ENCODE data around the gene CLSTN1.
"Not testable (repeated sequence)": the region's sequence is repeated elsewhere in the genome, so short reads cannot be mapped to it uniquely, and the experiment has no call there.

The CLSTN1 gene

DNA sequence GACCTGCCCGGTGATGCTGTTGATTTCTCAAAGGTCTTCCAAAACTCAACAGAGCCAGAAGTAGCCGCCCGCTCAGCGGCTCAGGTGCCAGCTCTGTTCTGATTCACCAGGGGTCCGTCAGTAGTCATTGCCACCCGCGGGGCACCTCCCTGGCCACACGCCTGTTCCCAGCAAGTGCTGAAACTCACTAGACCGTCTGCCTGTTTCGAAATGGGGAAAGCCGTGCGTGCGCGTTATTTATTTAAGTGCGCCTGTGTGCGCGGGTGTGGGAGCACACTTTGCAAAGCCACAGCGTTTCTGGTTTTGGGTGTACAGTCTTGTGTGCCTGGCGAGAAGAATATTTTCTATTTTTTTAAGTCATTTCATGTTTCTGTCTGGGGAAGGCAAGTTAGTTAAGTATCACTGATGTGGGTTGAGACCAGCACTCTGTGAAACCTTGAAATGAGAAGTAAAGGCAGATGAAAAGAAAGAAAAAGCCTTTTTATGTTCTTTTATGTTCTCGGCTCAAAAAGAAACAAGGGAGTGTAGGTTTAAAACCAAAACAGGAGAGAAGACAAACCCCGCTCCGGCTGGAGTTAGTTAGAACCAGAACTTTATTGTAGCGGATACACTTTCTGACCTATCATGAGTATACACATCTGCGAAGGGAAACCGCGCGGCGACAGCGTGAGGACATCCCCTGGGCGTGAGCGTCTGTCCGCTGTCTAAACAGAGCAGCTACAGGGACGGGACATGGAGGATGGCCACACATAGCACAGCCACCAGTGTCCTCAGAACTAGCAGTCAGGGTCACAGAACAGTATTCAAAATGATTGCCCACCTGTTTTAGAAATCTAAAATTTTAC lies 95.1 kb downstream of the CLSTN1 start:
- no peak for FAIRE-seq

- FAIRE-seq, result no peak
Observed at GRCh38 chr1:9726905-9727595, 96.7 kb downstream of the CLSTN1 start.

GRCh38 chr1:9726406-9726805 lies 97.4 kb downstream of the CLSTN1 start:
- no peak for FAIRE-seq

- no peak for FAIRE-seq
Observed at GRCh38 chr1:9724706-9725476, 98.9 kb downstream of the CLSTN1 start.

DNA sequence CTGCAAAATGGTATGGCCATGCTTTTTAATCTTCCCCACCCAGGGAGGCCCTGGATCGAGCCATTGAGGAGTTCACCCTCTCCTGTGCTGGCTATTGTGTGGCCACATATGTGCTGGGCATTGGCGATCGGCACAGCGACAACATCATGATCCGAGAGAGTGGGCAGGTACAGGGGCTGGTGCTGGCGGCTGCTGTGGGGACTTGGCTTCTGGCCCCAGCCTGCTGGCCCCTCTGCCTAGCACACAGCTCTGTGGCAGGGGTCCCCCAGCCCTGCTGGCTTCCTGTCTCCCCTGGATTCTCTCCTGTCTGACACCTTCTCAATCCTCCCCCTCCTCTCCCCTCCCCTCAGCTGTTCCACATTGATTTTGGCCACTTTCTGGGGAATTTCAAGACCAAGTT lies 99.8 kb downstream of the CLSTN1 start:
- no peak for FAIRE-seq

DNA sequence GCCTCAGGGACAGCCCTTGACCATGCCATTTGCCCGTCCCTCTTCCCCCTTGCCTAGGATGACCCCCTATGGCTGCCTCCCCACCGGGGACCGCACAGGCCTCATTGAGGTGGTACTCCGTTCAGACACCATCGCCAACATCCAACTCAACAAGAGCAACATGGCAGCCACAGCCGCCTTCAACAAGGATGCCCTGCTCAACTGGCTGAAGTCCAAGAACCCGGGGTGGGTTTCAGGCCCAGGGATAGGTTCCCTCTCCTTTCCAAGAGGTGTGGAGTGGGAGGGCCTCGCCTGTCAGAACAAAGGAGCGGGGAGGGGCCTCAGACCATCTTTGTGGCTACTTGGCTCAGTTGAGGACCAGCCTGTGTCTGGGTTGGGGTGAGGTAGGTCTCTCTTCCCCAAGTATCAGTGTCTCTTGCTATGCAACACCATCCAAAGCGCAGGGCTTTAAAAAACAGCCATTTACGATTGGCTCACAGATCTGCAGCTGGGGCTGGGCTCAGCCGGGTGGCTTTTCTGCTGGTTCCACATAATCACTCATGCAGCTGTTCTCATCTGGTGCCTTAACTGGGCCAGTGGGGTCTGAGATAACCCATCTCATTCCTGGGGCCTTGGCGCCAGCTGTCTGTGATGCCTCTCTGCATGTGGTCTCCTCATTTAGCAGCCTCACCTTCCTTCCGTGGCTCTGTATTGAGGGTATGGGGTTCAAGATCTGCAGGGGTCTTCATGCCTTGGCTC lies 100.5 kb downstream of the CLSTN1 start:
- no peak for FAIRE-seq

GRCh38 chr1:9722378-9722749 lies 101.4 kb downstream of the CLSTN1 start:
- FAIRE-seq, result no peak

DNA sequence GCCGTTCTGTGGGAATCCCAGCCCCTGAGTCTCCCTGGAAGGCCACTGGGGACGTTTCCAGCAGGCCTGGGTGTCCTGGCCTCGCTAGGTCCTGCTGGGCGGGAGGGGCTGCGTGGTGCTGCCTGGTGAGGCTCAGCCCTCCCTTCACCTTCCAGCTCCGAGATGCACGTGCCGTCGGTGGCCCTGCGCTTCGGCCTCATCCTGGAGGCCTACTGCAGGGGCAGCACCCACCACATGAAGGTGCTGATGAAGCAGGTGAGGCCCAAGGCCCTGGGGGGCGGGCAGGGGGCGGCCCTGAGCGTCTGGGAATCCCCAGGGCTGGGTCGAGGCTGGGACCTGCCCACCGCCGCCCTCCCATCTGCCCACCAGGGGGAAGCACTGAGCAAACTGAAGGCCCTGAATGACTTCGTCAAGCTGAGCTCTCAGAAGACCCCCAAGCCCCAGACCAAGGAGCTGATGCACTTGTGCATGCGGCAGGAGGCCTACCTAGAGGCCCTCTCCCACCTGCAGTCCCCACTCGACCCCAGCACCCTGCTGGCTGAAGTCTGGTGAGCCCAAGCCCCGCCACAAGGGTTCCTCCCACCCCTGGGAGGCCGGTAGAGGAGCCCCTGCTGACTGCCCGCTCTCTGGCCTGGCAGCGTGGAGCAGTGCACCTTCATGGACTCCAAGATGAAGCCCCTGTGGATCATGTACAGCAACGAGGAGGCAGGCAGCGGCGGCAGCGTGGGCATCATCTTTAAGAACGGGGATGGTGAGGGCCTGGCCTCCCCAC lies 102.0 kb downstream of the CLSTN1 start:
- no peak for FAIRE-seq

- FAIRE-seq, result no peak
Observed at GRCh38 chr1:9720785-9721605, 102.8 kb downstream of the CLSTN1 start.

DNA sequence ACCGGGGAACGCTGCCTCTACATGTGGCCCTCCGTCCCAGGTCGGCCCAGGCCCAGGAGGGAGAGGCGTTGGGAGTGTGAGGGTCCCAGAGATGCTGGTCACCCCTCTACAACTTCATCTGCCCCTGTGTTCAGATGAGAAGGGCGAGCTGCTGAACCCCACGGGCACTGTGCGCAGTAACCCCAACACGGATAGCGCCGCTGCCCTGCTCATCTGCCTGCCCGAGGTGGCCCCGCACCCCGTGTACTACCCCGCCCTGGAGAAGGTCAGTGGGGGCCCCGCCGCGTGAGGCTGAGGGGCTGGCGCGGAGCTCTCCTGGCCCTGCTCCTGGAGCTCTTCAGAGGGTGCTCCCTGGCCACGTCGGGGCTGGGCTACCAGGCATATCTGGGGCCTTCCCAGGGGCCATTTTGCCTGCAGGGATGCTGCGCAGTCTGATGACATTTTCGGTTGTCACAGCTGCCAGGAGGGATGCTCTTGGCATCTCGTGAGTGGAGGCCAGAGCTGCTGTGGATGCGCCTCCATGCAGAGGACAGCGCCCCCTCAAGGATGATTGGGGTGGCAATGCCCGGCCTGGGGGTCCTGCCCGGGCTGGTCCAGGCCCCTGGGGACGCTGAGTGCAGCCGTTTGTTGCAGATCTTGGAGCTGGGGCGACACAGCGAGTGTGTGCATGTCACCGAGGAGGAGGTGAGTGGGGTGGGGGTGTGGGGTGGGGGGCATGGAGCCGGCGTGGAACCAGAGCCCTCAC lies 103.6 kb downstream of the CLSTN1 start:
- no peak for FAIRE-seq

GRCh38 chr1:9718006-9718680 lies 105.6 kb downstream of the CLSTN1 start:
- no peak for FAIRE-seq

GRCh38 chr1:9717193-9718005 lies 106.4 kb downstream of the CLSTN1 start:
- no peak for FAIRE-seq

DNA sequence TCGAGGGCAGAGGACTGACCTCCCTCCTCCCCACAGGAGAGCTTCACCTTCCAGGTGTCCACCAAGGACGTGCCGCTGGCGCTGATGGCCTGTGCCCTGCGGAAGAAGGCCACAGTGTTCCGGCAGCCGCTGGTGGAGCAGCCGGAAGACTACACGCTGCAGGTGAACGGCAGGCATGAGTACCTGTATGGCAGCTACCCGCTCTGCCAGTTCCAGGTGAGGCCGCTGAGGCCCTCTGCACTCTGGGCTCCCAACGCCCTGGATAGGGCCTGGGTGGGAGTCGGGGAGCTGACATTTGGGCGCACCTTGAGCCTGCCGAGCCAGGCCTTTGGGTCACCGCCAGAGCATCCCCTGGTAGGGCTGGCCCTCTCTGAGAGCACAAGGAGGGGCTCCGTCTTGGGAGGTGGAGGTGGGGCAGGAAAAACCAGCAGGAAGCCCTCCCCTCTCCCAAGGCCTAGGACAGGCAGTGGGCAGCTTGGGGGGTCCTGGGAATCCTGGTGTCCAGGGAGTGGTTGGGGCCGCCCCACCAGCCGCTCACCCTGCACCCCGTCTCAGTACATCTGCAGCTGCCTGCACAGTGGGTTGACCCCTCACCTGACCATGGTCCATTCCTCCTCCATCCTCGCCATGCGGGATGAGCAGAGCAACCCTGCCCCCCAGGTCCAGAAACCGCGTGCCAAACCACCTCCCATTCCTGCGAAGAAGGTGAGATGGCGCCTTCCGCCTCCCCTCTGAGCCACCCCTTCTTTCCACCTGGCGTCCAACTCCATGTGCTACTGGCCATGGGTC lies 107.2 kb downstream of the CLSTN1 start:
- no peak for FAIRE-seq

DNA sequence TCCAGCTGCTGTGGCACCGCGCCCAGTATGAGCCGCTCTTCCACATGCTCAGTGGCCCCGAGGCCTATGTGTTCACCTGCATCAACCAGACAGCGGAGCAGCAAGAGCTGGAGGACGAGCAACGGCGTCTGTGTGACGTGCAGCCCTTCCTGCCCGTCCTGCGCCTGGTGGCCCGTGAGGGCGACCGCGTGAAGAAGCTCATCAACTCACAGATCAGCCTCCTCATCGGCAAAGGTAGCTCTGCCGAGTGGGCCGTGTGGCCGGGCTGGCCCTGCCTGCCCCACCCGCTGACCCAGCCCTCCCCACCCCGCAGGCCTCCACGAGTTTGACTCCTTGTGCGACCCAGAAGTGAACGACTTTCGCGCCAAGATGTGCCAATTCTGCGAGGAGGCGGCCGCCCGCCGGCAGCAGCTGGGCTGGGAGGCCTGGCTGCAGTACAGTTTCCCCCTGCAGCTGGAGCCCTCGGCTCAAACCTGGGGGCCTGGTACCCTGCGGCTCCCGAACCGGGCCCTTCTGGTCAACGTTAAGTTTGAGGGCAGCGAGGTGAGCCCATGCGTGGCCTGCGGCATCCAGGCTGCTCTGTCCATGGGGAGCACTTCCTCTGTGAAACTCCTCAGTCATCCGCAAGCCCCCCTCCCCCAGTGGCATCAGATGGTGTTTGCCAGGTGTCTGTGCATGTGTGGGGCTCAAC lies 108.1 kb downstream of the CLSTN1 start:
- FAIRE-seq, result no peak

DNA sequence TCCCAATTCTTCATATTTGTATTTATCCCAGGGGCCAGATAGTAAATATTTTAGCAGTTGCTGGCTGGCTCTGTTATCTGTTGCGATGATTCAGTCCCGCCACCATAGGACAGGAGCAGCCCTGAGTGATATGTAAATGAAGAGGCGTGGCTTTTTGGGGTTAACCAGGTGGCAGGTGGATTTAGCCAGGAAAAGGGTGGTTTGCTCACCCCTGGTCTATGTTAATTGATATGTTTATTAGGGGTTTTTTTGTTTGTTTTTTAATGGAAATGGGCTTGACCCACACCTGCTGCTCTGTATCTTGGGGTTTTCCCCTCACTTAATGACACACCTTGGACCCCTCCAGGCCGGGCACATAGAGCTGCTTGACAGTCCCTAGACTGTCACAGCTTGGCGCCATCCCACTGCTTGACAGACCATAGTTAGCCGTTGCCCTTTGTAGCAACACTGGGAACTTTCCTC lies 109.5 kb downstream of the CLSTN1 start:
- FAIRE-seq, result no peak

DNA sequence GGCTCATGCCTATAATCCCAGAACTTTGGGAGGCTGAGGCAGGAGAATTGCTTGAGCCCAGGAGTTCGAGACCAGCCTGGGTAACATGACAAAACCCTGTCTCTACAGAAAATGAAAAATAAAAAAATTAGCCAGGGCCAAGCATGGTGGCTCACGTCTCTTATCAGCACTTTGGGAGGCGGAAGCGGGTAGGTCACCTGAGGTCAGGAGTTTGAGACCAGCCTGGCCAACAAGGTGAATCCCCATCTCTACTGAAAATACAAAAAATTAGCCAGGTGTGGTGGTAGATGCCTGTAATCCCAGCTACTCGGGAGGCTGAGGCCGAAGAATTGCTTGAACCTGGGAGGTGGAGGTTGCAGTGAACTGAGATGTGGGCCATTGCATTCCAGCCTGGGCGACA lies 111.0 kb downstream of the CLSTN1 start:
- FAIRE-seq, result not testable (repeated sequence)

- FAIRE-seq, result no peak
Observed at GRCh38 chr1:9711466-9712020, 112.2 kb downstream of the CLSTN1 start.
